Endothelial cell of umbilical vein (primary cell): ENCODE data around the gene SIX5.

Source experiments
- CTCF ChIP-seq, 2 donors: IDR thresholded peaks; 1 replicate in 1 of 2; 2 replicates in 1 of 2; pipeline ENCODE4 v1.5.1; 2011; ENCODE audit warnings: low read length in 2 of 2, mild to moderate bottlenecking in 2 of 2, moderate library complexity in 2 of 2, control low read depth in 1 of 2, inconsistent platforms in 1 of 2, low read depth in 1 of 2; ENCODE audit not compliant: insufficient read depth in 1 of 2; ENCODE audit errors: extremely low read depth in 1 of 2
- EZH2 ChIP-seq: IDR thresholded peaks from 2 replicates; pipeline ENCODE4 v1.6.1; 2012; ENCODE audit warnings: borderline replicate concordance, low read depth, mild to moderate bottlenecking, moderate library complexity, low read length, inconsistent platforms; ENCODE audit not compliant: severe bottlenecking
- FOS ChIP-seq: IDR thresholded peaks from 2 replicates; pipeline ENCODE4 v1.6.1; 2011; ENCODE audit warnings: mild to moderate bottlenecking, low read length, moderate library complexity, borderline replicate concordance; ENCODE audit not compliant: insufficient read depth
- GATA2 ChIP-seq: IDR thresholded peaks from 2 replicates; pipeline ENCODE4 v1.7.0; 2011; ENCODE audit warnings: low read depth, mild to moderate bottlenecking, moderate library complexity, mixed read lengths, low read length; ENCODE audit not compliant: insufficient read length, insufficient read depth
- JUN ChIP-seq: IDR thresholded peaks from 2 replicates; pipeline ENCODE4 v1.6.1; 2011; ENCODE audit warnings: borderline replicate concordance, low read depth; ENCODE audit not compliant: insufficient read length, insufficient read depth
- MAX ChIP-seq: IDR thresholded peaks from 2 replicates; pipeline ENCODE4 v1.6.1; 2011; ENCODE audit not compliant: insufficient read depth, insufficient read length
- MYC ChIP-seq: IDR thresholded peaks from one replicate; pipeline ENCODE4 v1.6.1; 2011; ENCODE audit warnings: mild to moderate bottlenecking, low read depth, low read length
- POLR2A ChIP-seq: IDR thresholded peaks from 2 replicates; pipeline ENCODE4 v1.6.1; 2012; ENCODE audit warnings: low read depth, mild to moderate bottlenecking, control low read depth, low read length
- POLR2AphosphoS5 ChIP-seq: IDR thresholded peaks from 2 replicates; pipeline ENCODE4 v1.6.1; 2012; ENCODE audit warnings: low read depth, mild to moderate bottlenecking, control low read depth, low read length, moderate library complexity; ENCODE audit not compliant: insufficient read depth

- TF ChIP-seq CTCF (IDR thresholded peaks at IDR 0.05; ENCODE audit: extremely low read depth in 1 of 2, insufficient read depth in 1 of 2, low read depth in 1 of 2, low read length in 2 of 2) = no peak
- no peak for TF ChIP-seq POLR2A
- no peak for TF ChIP-seq JUN
- TF ChIP-seq EZH2 = no peak
- TF ChIP-seq MAX = no peak
- no peak for TF ChIP-seq POLR2AphosphoS5
- TF ChIP-seq MYC = no peak
- no peak for TF ChIP-seq FOS
- no peak for TF ChIP-seq GATA2
Measured at GRCh38 chr19:45746866-45747265, 22.2 kb downstream of the SIX5 start.
